ENCODE results near the gene NIPSNAP2. TPM values are rescaled to one million over a fixed set of nuclear protein-coding genes. Genes with fewer than 3 reads are reported as not detected.

NIPSNAP2 gene
- total and polyA plus RNA-seq, 10 of the 15 experiments (the other 5 are each of a cell fraction or from before 2014, with no cell fraction given) = 24.7 to 88.5 (median 49.9) TPM

DNA sequence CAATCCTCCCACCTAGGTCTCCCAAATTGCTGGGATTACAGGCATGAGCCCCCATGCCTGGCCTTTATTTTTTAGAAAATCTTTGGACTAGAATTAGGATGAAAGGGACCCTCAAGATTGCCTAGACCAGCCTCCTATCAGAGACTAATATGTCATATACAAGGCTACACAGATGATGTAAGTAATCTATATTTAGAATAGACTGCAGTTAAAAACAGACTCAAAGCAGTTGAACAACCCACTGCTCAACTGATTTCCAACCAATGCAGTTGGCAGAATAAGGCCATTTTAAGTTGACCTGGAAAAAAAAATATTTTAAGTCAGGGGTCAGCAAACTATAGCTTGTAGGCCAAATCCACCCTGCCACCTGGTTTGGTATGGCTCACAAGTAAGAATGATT, 59.1 kb downstream of the NIPSNAP2 start (continued):
- TF ChIP-seq FOXK2 (IDR thresholded peaks at IDR 0.05) (no peak), SIX5 (IDR thresholded peaks at IDR 0.05; ENCODE audit: low read depth, low read length, severe bottlenecking) (no peak), HCFC1 (IDR thresholded peaks at IDR 0.05; ENCODE audit: low read length) (no peak), IKZF1 (conservative IDR thresholded peaks at IDR 0.05) (no peak), ZNF592 (IDR thresholded peaks at IDR 0.05) (no peak), ELK1 (IDR thresholded peaks at IDR 0.05; ENCODE audit: low read depth, low read length) (no peak), RAD21 (IDR thresholded peaks at IDR 0.05; ENCODE audit: insufficient read depth, low read depth, low read length) (no peak), CBFB (IDR thresholded peaks at IDR 0.05; ENCODE audit: low read depth) (no peak), BRCA1 (IDR thresholded peaks at IDR 0.05; ENCODE audit: low read depth, low read length) (no peak), POU2F2 (IDR thresholded peaks at IDR 0.05; ENCODE audit: borderline replicate concordance, low read depth, low read length) (no peak)
- TF ChIP-seq, protein P1, sequence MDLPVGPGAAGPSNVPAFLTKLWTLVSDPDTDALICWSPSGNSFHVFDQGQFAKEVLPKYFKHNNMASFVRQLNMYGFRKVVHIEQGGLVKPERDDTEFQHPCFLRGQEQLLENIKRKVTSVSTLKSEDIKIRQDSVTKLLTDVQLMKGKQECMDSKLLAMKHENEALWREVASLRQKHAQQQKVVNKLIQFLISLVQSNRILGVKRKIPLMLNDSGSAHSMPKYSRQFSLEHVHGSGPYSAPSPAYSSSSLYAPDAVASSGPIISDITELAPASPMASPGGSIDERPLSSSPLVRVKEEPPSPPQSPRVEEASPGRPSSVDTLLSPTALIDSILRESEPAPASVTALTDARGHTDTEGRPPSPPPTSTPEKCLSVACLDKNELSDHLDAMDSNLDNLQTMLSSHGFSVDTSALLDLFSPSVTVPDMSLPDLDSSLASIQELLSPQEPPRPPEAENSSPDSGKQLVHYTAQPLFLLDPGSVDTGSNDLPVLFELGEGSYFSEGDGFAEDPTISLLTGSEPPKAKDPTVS (IDR thresholded peaks at IDR 0.05; ENCODE audit: low read depth, low read length) = no peak
